IPS DF 6.9 (cell line): ENCODE measurements around the gene DEF6.

Source experiments
- DNase-seq: peaks from one replicate; pipeline ENCODE4 v3.0.0-alpha.2; 2013; ENCODE audit warnings: low read depth, low spot score
- H3K27ac ChIP-seq: one replicate; pipeline ENCODE4 v1.5.1; 2013; ENCODE audit warnings: low read length, control low read depth
- H3K27me3 ChIP-seq: 2 replicates; pipeline ENCODE4 v1.6.1; 2013; ENCODE audit warnings: mild to moderate bottlenecking, low read length; ENCODE audit not compliant: control insufficient read depth, insufficient read depth
- H3K36me3 ChIP-seq: 2 replicates; pipeline ENCODE4 v1.6.1; 2013; ENCODE audit warnings: low read length; ENCODE audit not compliant: control insufficient read depth, insufficient read depth
- H3K4me1 ChIP-seq: 2 replicates; pipeline ENCODE4 v1.6.1; 2013; ENCODE audit warnings: low read length; ENCODE audit not compliant: control insufficient read depth, insufficient read depth
- H3K4me3 ChIP-seq: 2 replicates; pipeline ENCODE4 v1.5.1; 2013; ENCODE audit warnings: mild to moderate bottlenecking, low read length
- H3K9me3 ChIP-seq: 2 replicates; pipeline ENCODE4 v1.6.1; 2013; ENCODE audit warnings: low read length, inconsistent platforms; ENCODE audit not compliant: control insufficient read depth, insufficient read depth
- WGBS: extraction: QIAGEN DNeasy Blood & Tissue Kit; methylation state at CpG from one replicate; pipeline ENCODE4 v1.1.7; 2013; ENCODE audit warnings: mixed read lengths, missing lambda C conversion rate; ENCODE audit not compliant: insufficient read length, insufficient coverage; 5-methylcytosine and 5-hydroxymethylcytosine counted together

The DEF6 gene

DNA sequence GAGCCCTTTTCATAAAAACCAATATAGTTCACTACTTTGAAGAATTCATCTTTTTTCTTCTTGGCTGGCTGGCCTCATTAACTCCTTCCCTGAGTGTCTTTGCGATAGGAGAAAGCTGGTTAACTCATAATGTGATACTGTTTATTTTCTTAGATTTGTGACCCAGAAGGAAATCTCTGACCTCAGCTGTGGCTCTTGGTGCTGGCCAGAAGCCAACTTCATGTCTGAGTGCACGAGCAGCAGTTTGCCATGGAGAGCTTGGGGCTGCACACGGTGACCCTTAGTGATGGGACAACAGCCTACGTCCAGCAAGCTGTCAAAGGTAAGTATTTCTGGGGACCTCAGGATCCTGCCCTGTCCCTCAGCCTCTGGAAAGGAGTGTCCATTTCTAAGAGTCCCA is 16.7 kb upstream of the DEF6 start:
- Histone ChIP-seq H3K9me3 (no peaks in the 10 kb centered on the region), H3K4me3 (no peak overlapping the region), H3K4me1 (no peaks in the 10 kb centered on the region), H3K36me3 (no peaks in the 10 kb centered on the region), H3K27me3 (no peaks in the 10 kb centered on the region), H3K27ac (no peak overlapping the region)
- no peak for DNase-seq
- no CpG with 5 or more reads among the region's 4 CpGs for WGBS

DNA sequence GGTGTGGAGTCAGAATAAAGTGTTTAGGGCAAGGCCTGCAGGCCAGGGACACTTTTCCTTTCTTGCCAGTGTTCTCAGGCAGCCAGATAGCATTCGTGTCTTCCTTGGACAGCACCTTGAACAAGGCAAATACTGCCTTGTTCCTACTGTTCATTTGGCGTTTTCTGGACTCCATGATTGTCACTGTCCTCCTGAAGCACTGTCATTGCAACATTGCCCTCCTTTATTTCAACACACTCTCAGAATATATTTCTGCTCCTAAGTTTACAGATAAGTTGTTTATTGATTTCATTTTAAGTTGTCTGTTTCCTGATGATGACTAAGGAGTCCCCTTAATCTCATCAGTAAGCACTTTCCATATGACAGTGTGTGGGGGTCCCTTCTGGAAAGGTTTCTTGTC is 15.1 kb upstream of the DEF6 start:
- Histone ChIP-seq H3K4me3 (no peak overlapping the region), H3K4me1 (no peaks in the 10 kb centered on the region), H3K27me3 (no peaks in the 10 kb centered on the region), H3K36me3 (peaks cover 5% of the 10 kb centered on the region; the same call in 1 of the 2 replicates), H3K27ac (no peak overlapping the region), H3K9me3 (no peaks in the 10 kb centered on the region)
- no peak for DNase-seq
- WGBS, result no CpG with 5 or more reads among the region's 2 CpGs

DNA sequence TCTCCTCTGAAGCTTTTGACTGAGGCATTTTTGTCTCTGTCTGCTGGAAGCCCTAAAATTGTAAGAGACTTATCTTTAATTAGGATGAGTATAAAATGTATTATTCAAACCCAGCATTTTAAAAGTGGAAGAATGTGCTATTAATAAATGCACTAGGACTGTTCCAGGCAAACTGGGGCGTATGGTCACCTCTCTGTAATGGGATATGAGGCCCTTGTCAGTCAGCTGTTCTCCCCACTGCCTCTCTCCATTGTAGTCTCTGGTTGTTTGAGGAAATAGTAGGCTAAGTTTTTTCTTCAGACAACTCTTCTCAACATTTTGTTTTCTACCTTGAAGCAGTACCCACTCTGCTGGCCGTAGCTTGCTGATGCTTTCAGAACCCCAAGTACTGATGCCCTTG is 14.3 kb upstream of the DEF6 start:
- DNase-seq, result no peak
- no peak overlapping the region for H3K27ac ChIP-seq
- peaks cover 8% of the 10 kb centered on the region; the same call in 1 of the 2 replicates for H3K36me3 ChIP-seq
- no peaks in the 10 kb centered on the region for H3K9me3 ChIP-seq
- WGBS, result no CpG with 5 or more reads among the region's 2 CpGs
- no peaks in the 10 kb centered on the region for H3K27me3 ChIP-seq
- no peak overlapping the region for H3K4me3 ChIP-seq
- H3K4me1 ChIP-seq, result no peaks in the 10 kb centered on the region

DNA sequence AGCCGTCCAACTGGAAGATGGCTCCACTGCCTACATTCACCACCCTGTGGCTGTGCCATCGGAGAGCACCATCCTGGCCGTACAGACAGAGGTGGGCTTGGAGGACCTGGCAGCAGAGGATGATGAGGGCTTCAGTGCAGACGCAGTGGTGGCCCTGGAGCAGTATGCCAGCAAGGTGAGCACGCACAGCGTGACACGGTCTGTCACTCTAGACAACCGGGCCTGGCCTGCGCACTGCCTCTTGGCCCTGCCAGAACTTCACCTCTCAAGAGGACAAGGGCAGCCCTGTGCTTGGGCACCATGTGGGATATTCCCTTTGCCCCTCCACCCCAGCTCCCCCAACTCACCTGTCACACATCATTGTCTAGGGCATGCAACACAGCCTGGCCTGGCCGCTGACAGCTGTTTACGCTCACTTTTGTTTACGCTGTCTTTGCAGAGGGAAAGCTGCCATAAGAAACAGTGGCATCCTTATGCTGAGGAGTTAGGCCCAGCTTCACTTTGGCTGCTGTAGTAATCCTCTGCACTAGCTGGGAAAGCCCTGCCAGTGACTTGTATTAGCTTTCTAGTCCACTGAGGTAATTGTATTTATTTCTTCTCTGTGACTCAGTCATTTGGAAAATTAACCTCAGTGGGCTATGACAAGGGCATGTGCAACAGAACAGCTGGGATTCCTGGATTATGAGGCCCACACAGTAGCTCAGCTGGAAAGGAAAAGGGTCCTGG is 9.8 kb upstream of the DEF6 start:
- Histone ChIP-seq H3K36me3 (peaks cover 19% of the 10 kb centered on the region; the same call in 1 of the 2 replicates), H3K27me3 (no peaks in the 10 kb centered on the region), H3K4me3 (no peak overlapping the region), H3K27ac (no peak overlapping the region), H3K9me3 (no peaks in the 10 kb centered on the region), H3K4me1 (no peaks in the 10 kb centered on the region)
- no peak for DNase-seq
- no CpG with 5 or more reads among the region's 12 CpGs for WGBS

DNA sequence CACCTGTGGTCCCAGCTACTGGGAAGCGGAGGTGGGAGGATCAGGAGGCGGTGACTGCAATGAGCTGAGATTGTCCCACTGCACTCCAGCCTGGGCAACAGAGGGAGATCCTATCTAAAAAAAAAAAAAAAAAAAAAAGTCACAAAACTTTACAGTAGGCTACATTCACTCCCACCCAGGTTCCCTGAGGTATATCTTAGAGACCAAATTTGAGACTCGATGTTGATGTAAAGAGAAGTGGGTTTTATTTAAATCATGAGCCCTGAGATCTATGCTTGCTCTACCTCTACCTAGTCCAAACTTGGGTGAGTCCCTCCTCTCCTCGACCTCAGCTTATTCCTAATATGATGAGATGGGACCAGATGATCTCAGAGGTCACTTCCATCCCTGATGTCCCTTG is 8.8 kb upstream of the DEF6 start:
- Histone ChIP-seq H3K27me3 (no peaks in the 10 kb centered on the region), H3K36me3 (peaks cover 19% of the 10 kb centered on the region), H3K4me3 (no peak overlapping the region), H3K4me1 (no peaks in the 10 kb centered on the region), H3K9me3 (no peaks in the 10 kb centered on the region), H3K27ac (no peak overlapping the region)
- no peak for DNase-seq
- WGBS, result no CpG with 5 or more reads among the region's 4 CpGs

DNA sequence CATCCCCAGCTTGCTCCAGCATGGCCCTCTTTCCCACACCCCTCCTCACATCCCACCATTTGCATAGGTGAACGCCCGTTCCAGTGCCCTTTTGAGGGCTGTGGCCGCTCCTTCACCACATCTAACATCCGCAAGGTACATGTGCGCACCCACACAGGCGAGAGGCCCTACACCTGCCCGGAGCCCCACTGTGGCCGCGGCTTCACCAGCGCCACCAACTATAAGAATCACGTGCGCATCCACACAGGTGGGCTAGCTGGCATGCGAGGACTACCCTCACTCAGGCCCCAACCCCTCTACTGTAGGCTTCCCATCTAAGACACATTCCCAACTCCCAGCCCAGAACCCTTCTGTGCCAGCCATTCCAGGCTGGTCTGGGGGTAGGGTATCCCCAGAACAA is 6.1 kb upstream of the DEF6 start:
- WGBS, result no CpG with 5 or more reads among the region's 13 CpGs
- Histone ChIP-seq H3K36me3 (peaks cover 14% of the 10 kb centered on the region), H3K9me3 (no peaks in the 10 kb centered on the region), H3K4me1 (no peaks in the 10 kb centered on the region), H3K27ac (no peak overlapping the region), H3K4me3 (no peak overlapping the region), H3K27me3 (no peaks in the 10 kb centered on the region)
- no peak for DNase-seq

DNA sequence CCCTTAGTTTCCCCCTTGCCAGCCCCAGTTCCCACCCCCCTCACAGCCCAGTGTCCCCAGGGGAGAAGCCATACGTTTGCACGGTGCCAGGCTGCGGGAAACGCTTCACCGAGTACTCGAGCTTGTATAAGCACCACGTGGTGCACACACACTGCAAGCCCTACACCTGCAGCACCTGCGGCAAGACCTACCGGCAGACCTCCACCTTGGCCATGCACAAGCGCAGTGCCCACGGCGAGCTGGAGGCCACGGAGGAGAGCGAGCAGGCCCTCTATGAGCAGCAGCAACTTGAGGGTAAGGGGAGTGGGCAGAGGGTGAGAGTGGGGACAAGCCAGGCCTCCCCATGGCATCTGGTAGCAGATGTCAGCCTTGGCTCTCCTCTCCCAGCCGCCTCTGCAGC is 5.1 kb upstream of the DEF6 start:
- WGBS, result no CpG with 5 or more reads among the region's 15 CpGs
- Histone ChIP-seq H3K27me3 (no peaks in the 10 kb centered on the region), H3K4me1 (no peaks in the 10 kb centered on the region), H3K9me3 (no peaks in the 10 kb centered on the region), H3K36me3 (peaks cover 14% of the 10 kb centered on the region), H3K4me3 (no peak overlapping the region), H3K27ac (no peak overlapping the region)
- no peak for DNase-seq

DNA sequence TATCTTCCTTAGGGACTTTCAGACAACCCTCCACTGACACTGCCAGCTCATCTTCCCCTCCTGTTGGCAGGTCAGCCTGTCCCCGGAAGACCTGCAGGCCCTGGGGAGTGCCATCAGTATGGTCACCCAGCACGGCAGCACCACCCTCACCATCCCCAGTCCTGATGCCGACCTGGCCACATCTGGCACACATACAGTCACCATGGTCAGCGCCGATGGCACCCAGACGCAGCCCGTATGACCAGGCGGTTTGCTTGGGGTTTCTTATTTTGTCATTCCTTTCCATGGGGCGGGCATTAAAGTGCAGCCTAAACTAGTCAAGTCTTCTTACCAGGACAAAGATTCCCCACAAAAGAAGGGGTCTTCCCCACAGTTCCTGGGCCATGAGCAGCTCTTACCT is 3.9 kb upstream of the DEF6 start:
- no peak for DNase-seq
- no CpG with 5 or more reads among the region's 9 CpGs for WGBS
- Histone ChIP-seq H3K27ac (no peak overlapping the region), H3K27me3 (no peaks in the 10 kb centered on the region), H3K9me3 (no peaks in the 10 kb centered on the region), H3K36me3 (peaks cover 11% of the 10 kb centered on the region), H3K4me1 (peaks cover 5% of the 10 kb centered on the region), H3K4me3 (no peak overlapping the region)

DNA sequence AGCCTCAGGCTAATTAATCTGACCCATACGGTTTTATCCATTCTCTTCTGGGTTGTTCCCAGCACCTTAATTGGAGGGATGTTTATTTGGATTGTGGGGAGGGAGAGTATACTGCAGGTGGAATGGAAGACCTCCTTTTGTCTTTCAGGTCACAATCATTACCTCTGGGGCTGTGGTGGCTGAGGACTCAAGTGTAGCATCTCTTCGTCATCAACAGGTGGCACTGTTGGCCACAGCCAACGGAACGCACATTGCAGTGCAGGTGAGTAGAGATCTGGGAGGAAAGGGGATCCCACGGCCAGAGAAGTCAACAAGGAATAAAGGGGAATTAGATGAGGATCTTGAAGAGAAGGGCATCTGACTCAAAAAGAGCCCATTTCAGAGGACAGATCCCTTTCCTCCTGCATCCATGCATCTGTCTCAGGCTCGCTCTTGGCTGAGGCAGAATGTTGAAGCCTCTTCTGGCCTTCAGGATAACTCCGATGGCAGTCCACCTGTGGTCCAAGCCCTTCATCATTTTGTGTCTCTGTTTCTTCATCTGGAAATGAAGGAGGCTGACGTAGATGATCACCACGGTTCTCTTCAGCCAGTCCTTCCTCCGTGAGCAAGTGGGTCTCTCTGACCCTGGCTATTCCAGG is 3.2 kb upstream of the DEF6 start:
- H3K36me3 ChIP-seq, result peaks cover 11% of the 10 kb centered on the region
- H3K27ac ChIP-seq, result no peak overlapping the region
- no peaks in the 10 kb centered on the region for H3K27me3 ChIP-seq
- WGBS, result no CpG with 5 or more reads among the region's 10 CpGs
- peak; percentile 66 for DNase-seq
- no peak overlapping the region for H3K4me3 ChIP-seq
- no peaks in the 10 kb centered on the region for H3K9me3 ChIP-seq
- peaks cover 7% of the 10 kb centered on the region for H3K4me1 ChIP-seq

DNA sequence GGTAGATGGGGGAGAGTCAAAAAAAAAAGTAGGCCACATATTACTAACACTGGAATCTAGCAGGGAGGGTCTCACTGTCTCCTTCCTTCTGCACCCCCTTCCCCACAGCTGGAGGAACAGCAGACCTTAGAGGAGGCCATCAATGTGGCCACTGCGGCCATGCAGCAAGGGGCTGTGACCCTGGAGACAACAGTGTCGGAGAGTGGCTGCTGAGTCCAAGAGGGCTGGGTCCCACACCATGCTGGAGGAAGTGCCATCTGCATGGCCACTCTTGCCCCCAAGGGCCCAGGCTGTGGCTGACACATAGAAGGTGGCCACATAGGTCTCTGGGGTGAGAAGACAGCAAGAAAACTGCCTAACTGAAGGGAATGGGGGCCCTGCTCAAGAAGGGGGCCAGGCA is 2.6 kb upstream of the DEF6 start:
- Histone ChIP-seq H3K27ac (no peak overlapping the region), H3K36me3 (peaks cover 11% of the 10 kb centered on the region), H3K4me3 (no peak overlapping the region), H3K27me3 (no peaks in the 10 kb centered on the region), H3K9me3 (no peaks in the 10 kb centered on the region), H3K4me1 (peaks cover 7% of the 10 kb centered on the region)
- no CpG with 5 or more reads among the region's 2 CpGs for WGBS
- DNase-seq, result no peak
